K562 (cell line): ENCODE measurements around the gene CYB5R3. TPM values are rescaled to one million over a fixed set of nuclear protein-coding genes. Genes with fewer than 3 reads are reported as not detected.

Experiments used
- ATAC-seq: fragments of 200-7000 bp; cut with Tn5 transposase; 3 replicates; pipeline ENCODE4 v1.9.1; 2020; ENCODE audit warnings: moderate library complexity
- BruUV-seq: library from RNA; stranded (reverse); fragments of 400-500 nt; replicated peaks from 2 replicates; lab custom pipeline; 2021; lab: Mats Ljungman, UMichigan
- CTCF ChIA-PET: fragments of 300-600 bp; formaldehyde crosslinking; extraction: SDS; loops from one replicate; lab custom pipeline; 2021; ENCODE audit warnings: low intra/inter-chr PET ratio; lab: Yijun Ruan, JAX
- POLR2A ChIA-PET: fragments of 300-600, 350-650 bp; sonication (Branson Sonifier 250); formaldehyde crosslinking; extraction: SDS; loops from one replicate; lab custom pipeline; 2021; ENCODE audit warnings: antibody characterized with exemption, inconsistent platforms; lab: Yijun Ruan, JAX
- DNase-seq, 4 experiments: peaks; one replicate each; pipeline versions ENCODE4 v3.0.0 to v3.0.0-alpha.2; 2011 to 2018; ENCODE audit warnings: low spot score in 3 of 4, mixed read lengths in 3 of 4; ENCODE audit errors: extremely low read depth in 1 of 4
- FAIRE-seq: peaks from 2 replicates; lab custom pipeline; 2011; peaks lifted over from hg19 to GRCh38; lab: Jason Lieb, UNC
- H2AFZ ChIP-seq: 2 replicates; pipeline ENCODE4 v1.6.0; 2011; ENCODE audit warnings: low read depth, low read length, control low read depth, inconsistent platforms
- H3K27ac ChIP-seq: fragments of 200-600 bp; 3 replicates; pipeline ENCODE4 v1.8.0; 2011; ENCODE audit warnings: low read depth, mild to moderate bottlenecking, control low read depth, inconsistent platforms, low read length, moderate library complexity, mixed read lengths; ENCODE audit errors: extremely low read depth
- H3K27me3 ChIP-seq, 2 experiments: fragments of 300-600 bp in 1 of 2; 2 replicates in 1 of 2; 3 replicates in 1 of 2; pipeline versions ENCODE4 v1.6.0 to v1.8.0; 2011; ENCODE audit warnings: inconsistent platforms in 2 of 2, low read length in 2 of 2, mild to moderate bottlenecking in 1 of 2, mixed read lengths in 1 of 2, moderate library complexity in 1 of 2; ENCODE audit not compliant: control insufficient read depth in 2 of 2, insufficient read depth in 2 of 2
- H3K36me3 ChIP-seq: fragments of 300-600 bp; 3 replicates; pipeline ENCODE4 v1.8.0; 2011; ENCODE audit warnings: mild to moderate bottlenecking, low read length, inconsistent platforms; ENCODE audit not compliant: control insufficient read depth, insufficient read depth
- H3K4me1 ChIP-seq, 2 experiments: fragments of 200-600 bp in 1 of 2; replicated peaks in 1 of 2; 2 replicates in 1 of 2; 3 replicates in 1 of 2; pipeline versions ENCODE4 v1.5.1 to v1.8.0; 2011; ENCODE audit warnings: inconsistent platforms in 2 of 2, low read length in 2 of 2, mild to moderate bottlenecking in 1 of 2, mixed read lengths in 1 of 2, moderate library complexity in 1 of 2; ENCODE audit not compliant: control insufficient read depth in 2 of 2, insufficient read depth in 2 of 2
- H3K4me2 ChIP-seq: 2 replicates; pipeline ENCODE4 v1.6.1; 2011; ENCODE audit warnings: low read length, control low read depth, inconsistent platforms, mixed read lengths; ENCODE audit not compliant: insufficient read depth
- H3K4me3 ChIP-seq: fragments of 200-600 bp; sonication (generic), shearing (Covaris generic); 2 replicates; pipeline ENCODE4 v1.5.1; 2016; ENCODE audit warnings: control low read depth, inconsistent platforms
- H3K79me2 ChIP-seq: fragments of 200-600 bp; 3 replicates; pipeline ENCODE4 v1.8.0; 2011; ENCODE audit warnings: low read length, inconsistent platforms; ENCODE audit not compliant: control insufficient read depth, insufficient read depth
- H3K9ac ChIP-seq, 2 experiments: 2 replicates each; pipeline versions ENCODE4 v1.6.0 to v1.6.1; 2011; ENCODE audit warnings: low read depth in 2 of 2, low read length in 2 of 2, control low read depth in 1 of 2, inconsistent platforms in 1 of 2, mild to moderate bottlenecking in 1 of 2, mixed read lengths in 1 of 2; ENCODE audit not compliant: insufficient read depth in 1 of 2
- H3K9me1 ChIP-seq: one replicate; pipeline ENCODE4 v1.6.0; 2011; ENCODE audit warnings: inconsistent platforms, mild to moderate bottlenecking, low read length, moderate library complexity; ENCODE audit not compliant: control insufficient read depth, insufficient read depth
- H3K9me3 ChIP-seq: replicated peaks from 2 replicates; pipeline ENCODE4 v1.5.1; 2011; ENCODE audit warnings: low read depth, low read length, inconsistent platforms; ENCODE audit not compliant: control insufficient read depth, insufficient read depth
- H4K20me1 ChIP-seq: replicated peaks from 2 replicates; pipeline ENCODE4 v1.6.1; 2011; ENCODE audit warnings: low read length, inconsistent platforms, mixed read lengths; ENCODE audit not compliant: control insufficient read depth, insufficient read depth
- ETV6 ChIP-seq, 3 experiments: fragments of 150-350 bp in 1 of 3; sonication (generic) in 1 of 3; formaldehyde crosslinking in 1 of 3; IDR thresholded peaks; 2 replicates each; pipeline versions ENCODE4 v1.6.1 to v1.8.0; 2014 to 2022; ENCODE audit warnings: borderline replicate concordance in 2 of 3, low read depth in 2 of 3, antibody characterized with exemption in 1 of 3, low read length in 1 of 3, mild to moderate bottlenecking in 1 of 3, missing genetic modification reagents in 1 of 3
- MAZ ChIP-seq, 2 experiments: fragments of 450-650 bp in 1 of 2; sonication (generic) in 1 of 2; formaldehyde crosslinking; IDR thresholded peaks in 1 of 2; conservative IDR thresholded peaks in 1 of 2; 2 replicates each; pipeline versions ENCODE4 v1.4.0 to v1.5.0; 2020; ENCODE audit warnings: mild to moderate bottlenecking in 1 of 2, missing genetic modification reagents in 1 of 2
- ZNF79 ChIP-seq: fragments of 250-450 bp; sonication (Bioruptor Pico); IDR thresholded peaks from 2 replicates; pipeline ENCODE4 v1.4.0; 2020; ENCODE audit warnings: low read depth, mild to moderate bottlenecking, moderate library complexity
- WGBS: fragments of 100-300 bp; shearing (Covaris generic); methylation state at CpG from one replicate; pipeline ENCODE4 v1.1.6; 2016; ENCODE audit warnings: low coverage, mixed read lengths; ENCODE audit not compliant: insufficient coverage; ENCODE audit errors: missing lambda C conversion rate; 5-methylcytosine and 5-hydroxymethylcytosine counted together
- in situ Hi-C: fragments of 300-500 bp; cut with MboI; formaldehyde crosslinking; loops from 4 replicates; pipeline ENCODE4 v1.15.0; 2018; ENCODE audit warnings: inconsistent platforms, mixed read lengths
- intact Hi-C: fragments of 100-400 bp; cut with micrococcal nuclease; formaldehyde crosslinking; loops from 2 replicates; pipeline ENCODE4 v1.14.2; 2022
- polyA plus RNA-seq, 8 experiments: library from polyadenylated mRNA; depleted of rRNA in 4 of 8; stranded (reverse) in 5 of 8; unstranded in 3 of 8; fragments of >200 nt; fragmentation: Nextera tagmentation in 2 of 8; fragmentation: Illumina TruSeq in 1 of 8; extraction: Ambion mirVana in 2 of 8; extraction: Trizol in 1 of 8; gene quantifications; 2 replicates each; pipeline versions ENCODE4 v1.2.1 to v1.2.3, GENCODE V29; 2011 to 2014; ENCODE audit warnings: inconsistent platforms in 1 of 8, missing spikeins in 1 of 8
- total RNA-seq, 7 experiments: library from RNA; depleted of rRNA in 6 of 7; stranded (reverse); fragments of >200 nt in 6 of 7; fragmentation: Illumina TruSeq in 2 of 7; extraction: Trizol in 2 of 7; gene quantifications; 2 replicates each; pipeline versions ENCODE4 v1.2.1 to v1.2.3, GENCODE V29; 2011 to 2021; ENCODE audit warnings: low replicate concordance in 1 of 7
- TF ChIP-seq, protein P1 (sequence below): sonication (generic); formaldehyde crosslinking; IDR thresholded peaks from 2 replicates; pipeline ENCODE4 v1.8.0; 2023; ENCODE audit warnings: mild to moderate bottlenecking, missing genetic modification reagents

CYB5R3 gene
- total and polyA plus RNA-seq, 9 of the 15 experiments (the other 6 are each of a cell fraction or from before 2014, with no cell fraction given), result 1.4 to 66.8 (median 23.4) TPM

DNA sequence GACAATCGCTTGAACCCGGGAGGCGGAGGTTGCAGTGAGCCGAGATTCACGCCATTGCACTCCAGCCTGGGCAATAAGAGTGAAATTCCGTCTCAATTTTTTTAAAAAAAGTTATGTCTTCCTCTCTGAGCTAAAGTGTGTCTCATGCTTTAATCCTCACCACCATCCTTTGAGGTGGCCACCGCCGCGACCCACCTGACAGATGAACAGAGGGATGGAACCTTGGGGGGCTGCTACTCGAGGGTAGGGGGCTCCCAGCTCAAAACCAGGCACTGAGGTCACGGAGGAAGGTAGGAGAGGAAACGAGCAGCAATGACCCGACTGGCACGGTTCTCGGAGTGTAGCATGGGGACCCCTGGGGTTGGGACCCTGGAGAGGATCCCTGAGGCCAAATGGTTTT lies 23.8 kb downstream of the CYB5R3 start:
- WGBS, result 87% methylated on average over 11 of the region's 15 CpGs
- Histone ChIP-seq H4K20me1 (no peaks in the 10 kb centered on the region), H3K79me2 (no peaks in the 10 kb centered on the region), H3K27ac (no peak overlapping the region), H3K9me1 (peaks cover 4% of the 10 kb centered on the region), H3K27me3 (no peaks in the 10 kb centered on the region), H3K4me2 (no peak overlapping the region), H2AFZ (no peak overlapping the region), H3K4me3 (no peak overlapping the region), H3K9ac (no peak overlapping the region), H3K9me3 (no peaks in the 10 kb centered on the region), H3K36me3 (peaks cover 49% of the 10 kb centered on the region; the same call in 1 of the 3 replicates)
- no TSS peak for BruUV-seq
- ATAC-seq (no peak), FAIRE-seq (no peak), DNase-seq (no peak)
- in situ Hi-C loops, result no loop called here
- CTCF ChIA-PET, result no interaction called here
- POLR2A ChIA-PET, result interaction anchor here (0.7 to 5.6 kb wide), 3 partner anchors 10 to 1459 kb away, joined by 3 to 46 read pairs (median 4); partner anchors contain the start of gene POLDIP3
- intact Hi-C loops, result loop anchor here (10.0 kb wide), 1 partner anchor 69 kb away; no protein-coding TSS in a partner anchor
- TF ChIP-seq MAZ (CRISPR knock-in tag; conservative IDR thresholded peaks at IDR 0.05 in 1 of 2, IDR thresholded peaks at IDR 0.05 in 1 of 2) (no peak), ZNF79 (CRISPR knock-in tag) (no peak), ETV6 (IDR thresholded peaks at IDR 0.05; ENCODE audit: borderline replicate concordance in 1 of 2, low read depth in 2 of 2, low read length in 1 of 2) (no peak), ETV6 (CRISPR knock-in tag; IDR thresholded peaks at IDR 0.05; ENCODE audit: borderline replicate concordance) (no peak)
- TF ChIP-seq, protein P1, sequence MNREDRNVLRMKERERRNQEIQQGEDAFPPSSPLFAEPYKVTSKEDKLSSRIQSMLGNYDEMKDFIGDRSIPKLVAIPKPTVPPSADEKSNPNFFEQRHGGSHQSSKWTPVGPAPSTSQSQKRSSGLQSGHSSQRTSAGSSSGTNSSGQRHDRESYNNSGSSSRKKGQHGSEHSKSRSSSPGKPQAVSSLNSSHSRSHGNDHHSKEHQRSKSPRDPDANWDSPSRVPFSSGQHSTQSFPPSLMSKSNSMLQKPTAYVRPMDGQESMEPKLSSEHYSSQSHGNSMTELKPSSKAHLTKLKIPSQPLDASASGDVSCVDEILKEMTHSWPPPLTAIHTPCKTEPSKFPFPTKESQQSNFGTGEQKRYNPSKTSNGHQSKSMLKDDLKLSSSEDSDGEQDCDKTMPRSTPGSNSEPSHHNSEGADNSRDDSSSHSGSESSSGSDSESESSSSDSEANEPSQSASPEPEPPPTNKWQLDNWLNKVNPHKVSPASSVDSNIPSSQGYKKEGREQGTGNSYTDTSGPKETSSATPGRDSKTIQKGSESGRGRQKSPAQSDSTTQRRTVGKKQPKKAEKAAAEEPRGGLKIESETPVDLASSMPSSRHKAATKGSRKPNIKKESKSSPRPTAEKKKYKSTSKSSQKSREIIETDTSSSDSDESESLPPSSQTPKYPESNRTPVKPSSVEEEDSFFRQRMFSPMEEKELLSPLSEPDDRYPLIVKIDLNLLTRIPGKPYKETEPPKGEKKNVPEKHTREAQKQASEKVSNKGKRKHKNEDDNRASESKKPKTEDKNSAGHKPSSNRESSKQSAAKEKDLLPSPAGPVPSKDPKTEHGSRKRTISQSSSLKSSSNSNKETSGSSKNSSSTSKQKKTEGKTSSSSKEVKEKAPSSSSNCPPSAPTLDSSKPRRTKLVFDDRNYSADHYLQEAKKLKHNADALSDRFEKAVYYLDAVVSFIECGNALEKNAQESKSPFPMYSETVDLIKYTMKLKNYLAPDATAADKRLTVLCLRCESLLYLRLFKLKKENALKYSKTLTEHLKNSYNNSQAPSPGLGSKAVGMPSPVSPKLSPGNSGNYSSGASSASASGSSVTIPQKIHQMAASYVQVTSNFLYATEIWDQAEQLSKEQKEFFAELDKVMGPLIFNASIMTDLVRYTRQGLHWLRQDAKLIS, result no peak
- TF ChIP-seq, all 486 proteins: peak for 0
- H3K4me1 ChIP-seq, result peaks cover 11 to 26% of the 10 kb centered on the region in 2 experiments; a peak in 4 of 5 replicates
